A549 (cell line): Measurements from ENCODE around the gene TMEM198. TPM values are rescaled to one million over a fixed set of nuclear protein-coding genes. Genes with fewer than 3 reads are reported as not detected.

ENCODE experiments used
- ATAC-seq, 2 experiments: fragments of 200-7000 bp in 1 of 2; fragments of >200 bp in 1 of 2; cut with Nextera tagmentation in 1 of 2; cut with Tn5 transposase in 1 of 2; 3 replicates each; pipeline versions ENCODE4 v1.8.0 to v1.9.1; 2018 to 2020; ENCODE audit warnings: mild to moderate bottlenecking in 1 of 2, moderate library complexity in 1 of 2
- CTCF ChIA-PET: fragments of 300-600 bp; sonication (Branson Sonifier 250); formaldehyde crosslinking; extraction: SDS; loops from one replicate; lab custom pipeline; 2021; ENCODE audit warnings: antibody characterized with exemption, inconsistent platforms; lab: Yijun Ruan, JAX
- POLR2A ChIA-PET: fragments of 350-600 bp; formaldehyde crosslinking; extraction: SDS; loops from one replicate; lab custom pipeline; 2021; ENCODE audit warnings: antibody characterized with exemption, inconsistent platforms; lab: Yijun Ruan, JAX
- DNase-seq, 2 experiments: peaks; one replicate each; pipeline versions ENCODE4 v3.0.0 to v3.0.0-alpha.2; 2011 to 2016; ENCODE audit warnings: low read depth in 1 of 2, low spot score in 1 of 2
- FAIRE-seq: peaks from 2 replicates; lab custom pipeline; 2011; peaks lifted over from hg19 to GRCh38; lab: Jason Lieb, UNC
- H3K27ac ChIP-seq, 2 experiments: fragments of >200 bp; sonication (Bioruptor Twin); formaldehyde crosslinking; 3 replicates each; pipeline ENCODE4 v1.5.1; 2016 to 2017
- H3K4me1 ChIP-seq: fragments of >200 bp; sonication (Bioruptor Twin); formaldehyde crosslinking; 3 replicates; pipeline ENCODE4 v1.6.1; 2016
- H3K4me2 ChIP-seq: fragments of >200 bp; sonication (Bioruptor Twin); formaldehyde crosslinking; 3 replicates; pipeline ENCODE4 v1.6.1; 2016
- H3K4me3 ChIP-seq: fragments of >200 bp; sonication (Bioruptor Twin); formaldehyde crosslinking; 3 replicates; pipeline ENCODE4 v1.5.1; 2016
- H3K9me3 ChIP-seq: fragments of >200 bp; sonication (Bioruptor Twin); formaldehyde crosslinking; 3 replicates; pipeline ENCODE4 v1.6.1; 2016
- BHLHE40 ChIP-seq: IDR thresholded peaks from 2 replicates; pipeline ENCODE4 v1.6.1; 2012; ENCODE audit warnings: low read depth, low read length, inconsistent platforms
- CHD2 ChIP-seq: fragments of 150-350 bp; IDR thresholded peaks from 2 replicates; pipeline ENCODE4 v1.6.1; 2014; ENCODE audit warnings: low read length; ENCODE audit not compliant: partially characterized antibody
- E2F6 ChIP-seq: IDR thresholded peaks from 2 replicates; pipeline ENCODE4 v1.6.1; 2012; ENCODE audit warnings: low read depth, borderline replicate concordance
- EHMT2 ChIP-seq: fragments of 200-600 bp; sonication (generic); IDR thresholded peaks from 2 replicates; pipeline ENCODE4 v1.6.1; 2016; ENCODE audit warnings: antibody characterized with exemption, low read depth, mild to moderate bottlenecking, moderate library complexity
- EP300 ChIP-seq, 2 experiments: fragments of >200 bp; sonication (Bioruptor Twin); formaldehyde crosslinking; IDR thresholded peaks; 2 replicates in 1 of 2; 3 replicates in 1 of 2; pipeline ENCODE4 v1.6.1; 2016 to 2017
- GATA3 ChIP-seq: IDR thresholded peaks from 2 replicates; pipeline ENCODE4 v1.6.1; 2012; ENCODE audit warnings: borderline replicate concordance
- HDAC2 ChIP-seq: fragments of 200-600 bp; sonication (generic); IDR thresholded peaks from 2 replicates; pipeline ENCODE4 v1.6.1; 2016
- HEYL ChIP-seq: fragments of 250-450 bp; sonication (Bioruptor Pico); IDR thresholded peaks from 2 replicates; pipeline ENCODE4 v1.8.0; 2021; ENCODE audit warnings: mild to moderate bottlenecking, moderate library complexity
- HOXA7 ChIP-seq: fragments of 250-450 bp; sonication (Bioruptor Pico); IDR thresholded peaks from 2 replicates; pipeline ENCODE4 v1.5.0; 2020; ENCODE audit warnings: mild to moderate bottlenecking, moderate library complexity
- HOXB5 ChIP-seq: fragments of 250-450 bp; sonication (Bioruptor Pico); IDR thresholded peaks from 2 replicates; pipeline ENCODE4 v1.5.0; 2020; ENCODE audit warnings: mild to moderate bottlenecking, moderate library complexity
- NFE2L2 ChIP-seq: fragments of 150-350 bp; conservative IDR thresholded peaks from 2 replicates; pipeline ENCODE4 v1.6.1; 2014; ENCODE audit warnings: low read length
- NR3C1 ChIP-seq: fragments of >200 bp; sonication (Bioruptor Twin); formaldehyde crosslinking; IDR thresholded peaks from 3 replicates; pipeline ENCODE4 v1.6.1; 2017
- PBX3 ChIP-seq: IDR thresholded peaks from 2 replicates; pipeline ENCODE4 v1.6.1; 2012
- POLR2A ChIP-seq: IDR thresholded peaks from 2 replicates; pipeline ENCODE4 v1.6.1; 2012; ENCODE audit warnings: mild to moderate bottlenecking, low read length
- RAD21 ChIP-seq, 2 experiments: fragments of >200 bp in 1 of 2; sonication (Bioruptor Twin) in 1 of 2; formaldehyde crosslinking in 1 of 2; IDR thresholded peaks in 1 of 2; conservative IDR thresholded peaks in 1 of 2; 2 replicates in 1 of 2; 3 replicates in 1 of 2; pipeline ENCODE4 v1.6.1; 2012 to 2018; ENCODE audit warnings: inconsistent platforms in 1 of 2
- RCOR1 ChIP-seq: fragments of 150-350 bp; IDR thresholded peaks from 2 replicates; pipeline ENCODE4 v1.6.1; 2014; ENCODE audit warnings: antibody characterized with exemption, low read length, low read depth
- REST ChIP-seq: fragments of 200-600 bp; sonication (generic); IDR thresholded peaks from 2 replicates; pipeline ENCODE4 v1.6.1; 2016; ENCODE audit warnings: antibody characterized with exemption, mild to moderate bottlenecking, moderate library complexity
- RFX5 ChIP-seq: fragments of 450-650 bp; IDR thresholded peaks from 2 replicates; pipeline ENCODE4 v1.7.1; 2014; ENCODE audit warnings: antibody characterized with exemption, mild to moderate bottlenecking, moderate library complexity
- SREBF2 ChIP-seq: fragments of 450-650 bp; IDR thresholded peaks from 2 replicates; pipeline ENCODE4 v1.6.1; 2014; ENCODE audit warnings: mild to moderate bottlenecking, moderate library complexity
- TP53 ChIP-seq: fragments of 250-450 bp; sonication (Bioruptor Pico); IDR thresholded peaks from 2 replicates; pipeline ENCODE4 v1.5.0; 2021; ENCODE audit warnings: mild to moderate bottlenecking, moderate library complexity
- ZC3H11A ChIP-seq: fragments of 450-650 bp; IDR thresholded peaks from 2 replicates; pipeline ENCODE4 v1.6.1; 2014; ENCODE audit warnings: antibody characterized with exemption, mild to moderate bottlenecking
- ZNF302 ChIP-seq: fragments of 250-450 bp; sonication (Bioruptor Pico); IDR thresholded peaks from 2 replicates; pipeline ENCODE4 v1.9.0; 2021; ENCODE audit warnings: inconsistent platforms, mild to moderate bottlenecking, moderate library complexity
- ZSCAN20 ChIP-seq: fragments of 250-450 bp; sonication (Bioruptor Pico); IDR thresholded peaks from 2 replicates; pipeline ENCODE4 v1.8.0; 2022; ENCODE audit warnings: mild to moderate bottlenecking, moderate library complexity
- WGBS: methylation state at CpG from one replicate; pipeline ENCODE4 v1.1.6; 2017; ENCODE audit errors: missing lambda C conversion rate; 5-methylcytosine and 5-hydroxymethylcytosine counted together
- polyA plus RNA-seq, 4 experiments: library from polyadenylated mRNA; depleted of rRNA in 3 of 4; stranded (reverse); fragments of >200 nt; fragmentation: RNase III in 1 of 4; extraction: RNeasy Plus Mini Kit Qiagen cat#74134 plus additional on column Dnase treatment in 1 of 4; gene quantifications; 2 replicates in 3 of 4; 3 replicates in 1 of 4; pipeline ENCODE4 v1.2.3, GENCODE V29; 2011 to 2017
- TF ChIP-seq, protein P1 (sequence below): IDR thresholded peaks from 2 replicates; pipeline ENCODE4 v1.6.1; 2012
- TF ChIP-seq, protein P2 (sequence below): fragments of 150-350 bp; IDR thresholded peaks from 2 replicates; pipeline ENCODE4 v1.6.1; 2014; ENCODE audit warnings: low read depth, mild to moderate bottlenecking, low read length
- TF ChIP-seq, protein P3 (sequence below): fragments of >200 bp; sonication (Bioruptor Twin); formaldehyde crosslinking; IDR thresholded peaks from 3 replicates; pipeline ENCODE4 v1.5.1; 2016

The TMEM198 gene
- polyA plus RNA-seq, 2 of the 4 experiments (the other 2 are of a cell fraction): 0.31 to 0.37 TPM

- H3K4me3 ChIP-seq: no peak overlapping the region
- H3K27ac ChIP-seq: no peak overlapping the region
- ATAC-seq (no peak), FAIRE-seq (no peak), DNase-seq (no peak)
- ChIA-PET POLR2A (no interaction called here), CTCF (interaction anchor here (79.1 to 89.4 kb wide), 2 partner anchors 4 to 33 kb away, joined by 3291 read pairs; partner anchors contain the start of genes ASIC4, CHPF, GMPPA and SPEG)
- H3K4me2 ChIP-seq: no peak overlapping the region
- H3K4me1 ChIP-seq: peaks cover 10% of the 10 kb centered on the region; the same call in 2 of the 3 replicates
- TF ChIP-seq HDAC2: no peak
- no peak for TF ChIP-seq SREBF2
- no peak for TF ChIP-seq ZC3H11A
- TF ChIP-seq NR3C1: no peak
- no peak for TF ChIP-seq HEYL (CRISPR knock-in tag)
- TF ChIP-seq, protein P1, sequence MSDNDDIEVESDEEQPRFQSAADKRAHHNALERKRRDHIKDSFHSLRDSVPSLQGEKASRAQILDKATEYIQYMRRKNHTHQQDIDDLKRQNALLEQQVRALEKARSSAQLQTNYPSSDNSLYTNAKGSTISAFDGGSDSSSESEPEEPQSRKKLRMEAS: no peak
- TF ChIP-seq POLR2A: no peak
- no peak for TF ChIP-seq EHMT2
- no peak for TF ChIP-seq HOXA7
- TF ChIP-seq GATA3: no peak
- H3K9me3 ChIP-seq: no peaks in the 10 kb centered on the region
Measured at GRCh38 chr2:219502618-219503017, 41.2 kb upstream of the TMEM198 start.

DNA sequence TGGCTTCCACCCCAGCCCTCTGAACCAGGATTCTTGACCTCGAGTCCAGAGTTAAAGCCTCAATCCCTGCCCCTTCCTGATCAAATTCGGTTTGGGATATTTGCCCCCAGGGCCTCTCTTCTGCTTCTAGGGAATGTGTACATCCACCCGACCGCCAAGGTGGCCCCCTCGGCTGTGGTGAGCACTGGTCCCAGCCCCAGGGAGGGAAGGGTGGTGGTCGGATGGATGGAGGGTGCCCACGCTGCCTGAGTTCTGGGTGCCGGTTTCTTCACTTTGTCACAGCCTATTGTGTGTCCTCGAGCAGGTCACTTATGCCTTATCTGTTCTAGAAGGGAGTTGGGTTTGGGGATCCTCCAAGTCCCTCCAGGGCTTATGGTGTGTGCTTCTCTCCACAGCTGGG, 38.2 kb upstream of the TMEM198 start:
- Histone ChIP-seq H3K4me3 (no peak overlapping the region), H3K9me3 (no peaks in the 10 kb centered on the region), H3K27ac (no peak overlapping the region), H3K4me2 (no peak overlapping the region), H3K4me1 (peaks cover 11% of the 10 kb centered on the region)
- ChIA-PET CTCF (interaction anchor here (79.1 to 89.4 kb wide), 2 partner anchors 1 to 36 kb away, joined by 3291 read pairs; partner anchors contain the start of genes ASIC4, CHPF, GMPPA and SPEG), POLR2A (no interaction called here)
- no peak for DNase-seq
- FAIRE-seq: no peak
- no peak for ATAC-seq
- WGBS: 80% methylated on average over 7 of the region's 9 CpGs
- no peak for TF ChIP-seq RAD21 (conservative IDR thresholded peaks at IDR 0.05 in 1 of 2, IDR thresholded peaks at IDR 0.05 in 1 of 2)
- TF ChIP-seq REST: no peak
- TF ChIP-seq BHLHE40: no peak
- no peak for TF ChIP-seq RFX5
- TF ChIP-seq ZSCAN20 (CRISPR knock-in tag): no peak
- TF ChIP-seq RCOR1: no peak
- no peak for TF ChIP-seq ZNF302 (CRISPR knock-in tag)
- TF ChIP-seq HOXB5 (CRISPR knock-in tag): no peak
- TF ChIP-seq NFE2L2: no peak
- no peak for TF ChIP-seq EP300 (IDR thresholded peaks at IDR 0.05)
- TF ChIP-seq, protein P1: no peak
- TF ChIP-seq, protein P2, sequence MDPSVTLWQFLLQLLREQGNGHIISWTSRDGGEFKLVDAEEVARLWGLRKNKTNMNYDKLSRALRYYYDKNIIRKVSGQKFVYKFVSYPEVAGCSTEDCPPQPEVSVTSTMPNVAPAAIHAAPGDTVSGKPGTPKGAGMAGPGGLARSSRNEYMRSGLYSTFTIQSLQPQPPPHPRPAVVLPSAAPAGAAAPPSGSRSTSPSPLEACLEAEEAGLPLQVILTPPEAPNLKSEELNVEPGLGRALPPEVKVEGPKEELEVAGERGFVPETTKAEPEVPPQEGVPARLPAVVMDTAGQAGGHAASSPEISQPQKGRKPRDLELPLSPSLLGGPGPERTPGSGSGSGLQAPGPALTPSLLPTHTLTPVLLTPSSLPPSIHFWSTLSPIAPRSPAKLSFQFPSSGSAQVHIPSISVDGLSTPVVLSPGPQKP: no peak
- no peak for TF ChIP-seq EHMT2
- TF ChIP-seq PBX3: no peak
- TF ChIP-seq HEYL (CRISPR knock-in tag): no peak
- no peak for TF ChIP-seq TP53
- TF ChIP-seq, protein P3, sequence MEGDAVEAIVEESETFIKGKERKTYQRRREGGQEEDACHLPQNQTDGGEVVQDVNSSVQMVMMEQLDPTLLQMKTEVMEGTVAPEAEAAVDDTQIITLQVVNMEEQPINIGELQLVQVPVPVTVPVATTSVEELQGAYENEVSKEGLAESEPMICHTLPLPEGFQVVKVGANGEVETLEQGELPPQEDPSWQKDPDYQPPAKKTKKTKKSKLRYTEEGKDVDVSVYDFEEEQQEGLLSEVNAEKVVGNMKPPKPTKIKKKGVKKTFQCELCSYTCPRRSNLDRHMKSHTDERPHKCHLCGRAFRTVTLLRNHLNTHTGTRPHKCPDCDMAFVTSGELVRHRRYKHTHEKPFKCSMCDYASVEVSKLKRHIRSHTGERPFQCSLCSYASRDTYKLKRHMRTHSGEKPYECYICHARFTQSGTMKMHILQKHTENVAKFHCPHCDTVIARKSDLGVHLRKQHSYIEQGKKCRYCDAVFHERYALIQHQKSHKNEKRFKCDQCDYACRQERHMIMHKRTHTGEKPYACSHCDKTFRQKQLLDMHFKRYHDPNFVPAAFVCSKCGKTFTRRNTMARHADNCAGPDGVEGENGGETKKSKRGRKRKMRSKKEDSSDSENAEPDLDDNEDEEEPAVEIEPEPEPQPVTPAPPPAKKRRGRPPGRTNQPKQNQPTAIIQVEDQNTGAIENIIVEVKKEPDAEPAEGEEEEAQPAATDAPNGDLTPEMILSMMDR: no peak
- TF ChIP-seq HOXA7: no peak
- TF ChIP-seq E2F6: no peak
- TF ChIP-seq CHD2: no peak
